GM12874 (cell line): ENCODE results near the gene VTI1A.

Source experiments
- CTCF ChIP-seq: IDR thresholded peaks from 2 replicates; pipeline ENCODE4 v1.5.1; 2011; ENCODE audit warnings: low read depth, mild to moderate bottlenecking, control low read depth, low read length, moderate library complexity; ENCODE audit not compliant: insufficient read depth

Gene VTI1A

GRCh38 chr10:112752288-112752687, 305.3 kb downstream of the VTI1A start:
- TF ChIP-seq CTCF: no peak

GRCh38 chr10:112753961-112754411, 307.0 kb downstream of the VTI1A start:
- no peak for TF ChIP-seq CTCF

- no peak for TF ChIP-seq CTCF
These were observed 308.6 kb downstream of the VTI1A start for GRCh38 chr10:112755446-112756234.

- no peak for TF ChIP-seq CTCF
These were observed 309.2 kb downstream of the VTI1A start for GRCh38 chr10:112756235-112756527.

- no peak for TF ChIP-seq CTCF
These were observed 311.9 kb downstream of the VTI1A start for GRCh38 chr10:112758961-112759360.

- TF ChIP-seq CTCF: no peak
These were observed 312.5 kb downstream of the VTI1A start for GRCh38 chr10:112759496-112759895.

- no peak for TF ChIP-seq CTCF
These were observed 314.2 kb downstream of the VTI1A start for GRCh38 chr10:112761256-112761655.
